ENCODE data around the gene NPVF.
A peak's percentile ranks its signal among the peaks of the same experiment; 100 is the strongest.

NPVF gene

DNA sequence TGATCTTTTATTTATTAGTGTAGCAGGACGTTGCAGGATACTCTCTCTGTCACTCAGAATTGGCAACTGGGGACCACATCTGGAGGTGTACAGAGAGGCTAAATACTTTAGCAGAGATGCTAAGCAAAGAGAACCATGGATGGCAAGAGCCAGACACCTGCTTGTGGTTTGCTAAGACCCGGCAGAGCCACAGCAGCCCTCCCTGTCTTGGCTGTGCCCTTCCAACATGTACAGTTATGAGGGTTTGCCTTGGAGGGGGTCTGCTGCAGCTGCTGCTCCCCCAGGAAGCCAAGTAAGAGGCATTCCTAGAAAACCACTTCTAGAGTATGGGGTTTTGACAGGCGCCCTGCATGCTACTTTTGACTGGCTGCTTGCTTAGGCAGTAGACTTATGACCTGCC lies 5.1 kb downstream of the NPVF start:
- no peak for DNase-seq

DNA sequence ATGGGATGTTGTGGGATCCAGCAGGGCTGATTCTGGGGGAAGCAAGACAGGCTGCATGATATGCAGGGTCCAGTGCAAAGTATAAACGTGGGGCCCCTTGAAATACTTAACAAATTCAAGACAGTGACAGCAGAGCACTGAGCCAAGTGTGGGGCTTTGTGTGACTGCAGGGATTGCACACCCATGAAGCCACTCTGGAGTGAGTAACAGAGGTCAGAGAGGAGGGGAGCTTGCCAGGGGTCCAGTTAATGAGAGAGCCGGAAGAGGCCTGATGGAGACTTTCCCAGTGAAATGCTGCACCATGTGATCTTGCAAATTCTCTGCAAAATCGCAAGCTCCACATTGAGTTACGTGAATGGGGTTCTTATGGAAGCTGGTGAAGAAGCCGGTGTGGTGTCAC lies 5.6 kb downstream of the NPVF start:
- no peak for DNase-seq

DNA sequence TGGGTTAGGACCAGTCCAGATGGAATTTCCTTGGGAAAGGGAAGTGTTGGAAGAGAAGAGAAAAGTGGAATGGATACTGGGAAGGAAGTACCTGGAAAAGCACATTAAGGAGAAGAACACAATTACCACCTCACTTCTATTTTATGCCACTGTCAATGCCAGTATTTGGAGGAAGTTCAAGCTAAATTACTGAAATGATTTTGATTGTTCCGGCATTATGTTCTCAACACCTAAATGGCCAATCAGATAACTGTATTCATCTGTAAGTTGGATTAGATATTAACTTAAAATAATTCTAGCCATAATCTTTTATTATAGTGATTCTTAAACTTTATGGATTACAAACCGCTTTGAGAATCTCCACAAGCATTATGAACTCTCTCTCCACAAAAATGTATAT lies 7.3 kb downstream of the NPVF start:
- no peak for DNase-seq

DNA sequence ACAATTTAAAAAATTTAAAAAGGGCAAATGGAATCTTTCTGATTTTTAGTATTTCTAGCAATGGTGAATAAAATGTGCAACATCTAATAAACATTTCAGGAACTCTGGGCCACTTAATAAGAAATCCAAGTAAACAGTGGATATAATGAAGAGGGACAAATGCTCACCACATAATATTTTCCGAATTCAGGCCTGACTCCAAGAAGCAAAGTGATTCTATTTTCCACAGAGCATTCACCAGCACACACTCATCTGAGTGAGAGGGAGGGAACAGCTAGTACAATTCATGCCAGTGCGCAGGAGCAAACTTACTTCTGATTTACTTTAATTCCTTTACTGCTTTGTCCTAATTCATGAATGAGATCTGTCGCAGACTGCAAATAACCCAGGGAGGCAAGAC lies 10.1 kb downstream of the NPVF start:
- no peak for DNase-seq

DNA sequence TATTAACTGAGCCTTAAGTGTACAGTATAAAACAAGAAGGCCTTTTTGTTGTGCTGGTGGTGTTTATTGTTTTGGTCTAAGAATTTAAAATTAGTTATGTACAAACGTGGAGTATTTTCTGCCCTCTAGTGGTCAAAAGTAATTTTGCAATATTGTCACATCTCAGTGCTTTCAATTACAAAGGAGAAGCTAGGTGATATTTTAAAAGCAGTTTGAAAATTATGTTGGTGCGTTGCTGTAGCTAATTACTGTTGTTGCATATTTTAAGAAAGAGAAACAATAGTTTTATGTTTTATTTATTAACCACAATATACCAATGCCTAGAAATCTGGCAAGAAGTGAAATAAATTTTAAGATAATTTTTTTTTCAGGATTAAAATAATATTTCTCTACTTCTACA lies 11.4 kb downstream of the NPVF start:
- DNase-seq = peak; percentile 39

DNA sequence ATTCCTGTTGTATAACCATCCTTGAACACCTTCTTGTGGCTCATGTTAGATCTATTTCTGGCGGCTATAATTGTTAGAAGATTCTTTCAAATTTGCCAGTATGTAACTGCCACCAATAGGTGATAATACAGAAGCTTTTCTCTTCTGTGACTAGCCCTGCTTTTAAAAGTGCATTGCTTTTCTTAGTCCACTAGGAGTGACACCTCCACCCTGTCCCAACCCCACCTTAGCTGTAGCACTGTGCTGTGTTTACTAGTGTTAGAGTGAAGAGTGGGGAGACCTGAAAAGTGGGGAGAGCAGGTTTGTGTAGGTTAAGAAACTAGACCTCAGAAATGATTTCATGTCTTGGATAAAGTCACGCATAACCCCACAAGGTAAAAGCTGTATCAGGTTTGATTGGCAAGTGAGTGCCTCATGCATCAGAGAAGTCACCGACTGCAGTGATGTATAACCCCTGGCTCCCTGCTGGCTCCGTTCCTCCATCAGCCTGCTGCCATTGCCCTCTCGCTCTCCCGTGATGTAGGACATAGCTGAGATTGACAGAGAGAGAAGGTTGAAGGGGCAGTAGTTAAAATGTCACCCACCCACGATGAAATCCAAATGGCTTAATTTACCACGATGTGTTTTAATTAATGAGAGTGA lies 12.5 kb downstream of the NPVF start:
- no peak for DNase-seq

DNA sequence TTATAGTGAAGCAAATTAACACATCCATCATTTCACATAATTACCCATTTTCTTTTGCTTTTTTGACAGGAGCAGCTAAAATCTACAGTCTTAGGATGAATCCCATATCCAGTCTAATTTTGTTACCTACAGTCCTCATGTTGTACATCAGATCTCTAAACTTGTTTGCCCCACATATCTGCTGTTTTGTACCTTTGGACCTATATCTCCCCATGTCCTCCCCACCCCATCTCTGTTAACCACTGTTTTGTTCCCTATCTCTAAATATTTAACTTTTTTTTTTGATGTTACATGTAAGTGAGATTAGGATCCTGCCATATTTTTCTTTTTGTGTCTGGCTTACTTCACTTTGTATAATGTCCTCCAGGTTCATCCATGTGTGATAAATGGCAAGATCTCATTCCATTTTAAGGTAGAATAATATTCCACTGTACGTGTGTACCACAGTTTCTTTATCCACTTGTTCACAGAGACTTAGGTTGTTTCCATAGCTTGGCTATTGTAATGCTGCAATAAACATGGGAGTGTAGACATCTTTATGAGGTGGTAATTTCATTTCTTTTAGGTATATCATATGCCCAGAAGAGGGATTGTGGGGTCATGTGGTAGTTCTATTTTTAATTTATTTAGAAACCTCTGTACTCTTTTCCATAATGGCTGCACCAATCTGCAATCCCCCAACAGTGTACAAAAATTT lies 19.6 kb downstream of the NPVF start:
- DNase-seq = no peak

DNA sequence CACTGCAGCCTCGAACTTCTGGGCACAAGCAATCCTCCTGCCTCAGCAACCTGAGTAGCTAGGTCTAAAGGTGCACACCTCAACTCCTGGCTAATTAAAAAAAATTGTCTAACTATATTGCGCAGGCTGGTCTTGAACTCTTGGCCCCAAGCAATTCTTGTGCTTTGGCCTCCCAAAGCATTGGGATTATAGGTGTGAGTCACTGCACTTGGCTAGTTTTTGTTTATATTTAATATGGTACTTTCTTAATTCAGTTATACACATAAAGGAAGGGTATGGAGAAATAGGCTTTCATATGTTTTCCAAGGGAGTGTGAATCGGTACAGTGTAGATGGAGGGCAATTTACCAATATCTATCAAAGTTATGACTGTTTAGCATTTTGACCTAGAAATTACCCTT lies 20.4 kb downstream of the NPVF start:
- no peak for DNase-seq

DNA sequence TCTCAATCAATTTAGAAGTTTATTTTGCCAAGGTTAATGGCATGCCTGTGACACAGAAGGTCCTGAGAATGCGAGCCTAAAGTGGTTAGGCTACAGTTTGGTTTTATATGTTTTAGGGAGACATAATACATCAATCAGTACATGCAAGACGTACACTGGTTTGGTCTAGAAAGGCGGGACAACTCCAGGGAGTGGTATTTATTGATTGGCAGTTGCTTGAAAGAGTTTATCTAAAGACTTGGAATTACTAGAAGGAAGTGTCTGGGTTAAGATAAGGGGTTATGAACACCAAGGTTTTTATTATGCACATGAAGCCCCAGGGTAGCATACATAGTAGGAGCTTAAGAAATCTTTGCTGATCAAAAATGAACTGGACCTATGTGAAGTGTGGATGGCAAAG lies 21.5 kb downstream of the NPVF start:
- no peak for DNase-seq

DNA sequence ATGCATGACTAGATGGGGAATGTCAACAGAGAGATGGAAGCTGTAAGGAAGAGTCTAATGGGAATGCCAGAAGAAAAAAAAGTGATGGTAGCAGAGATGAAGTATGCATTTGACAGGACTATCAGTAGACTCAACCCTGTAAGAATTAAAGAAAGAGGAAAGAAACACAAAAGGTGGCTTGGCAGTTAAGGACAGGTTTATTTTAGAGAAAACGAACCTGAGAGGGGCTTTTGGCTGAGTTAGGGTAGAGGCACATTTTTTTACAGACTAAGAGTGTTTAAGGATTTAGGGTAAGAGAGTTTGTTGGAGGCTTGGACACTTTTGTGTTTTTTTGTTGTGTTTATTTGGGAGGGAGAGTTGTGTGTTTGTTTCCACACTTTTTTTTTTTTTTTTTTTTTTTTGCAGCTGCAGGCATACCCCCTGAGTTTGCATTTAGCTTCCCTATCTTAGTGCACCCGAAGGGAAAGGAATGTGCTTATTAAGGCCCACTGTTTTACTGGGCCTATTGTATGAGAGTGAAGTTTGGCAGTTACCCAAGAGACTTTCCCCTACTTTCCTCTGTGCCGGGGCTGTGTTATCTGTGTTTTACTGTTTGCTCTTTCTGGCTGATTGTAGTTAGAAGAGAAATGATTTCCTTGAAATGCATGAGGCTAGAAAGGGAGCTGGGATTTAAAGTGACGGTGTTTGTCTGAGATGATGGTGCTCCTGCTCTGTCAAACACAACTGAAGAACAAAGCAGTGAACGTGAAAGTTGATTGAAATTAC lies 32.0 kb downstream of the NPVF start:
- no peak for DNase-seq

DNA sequence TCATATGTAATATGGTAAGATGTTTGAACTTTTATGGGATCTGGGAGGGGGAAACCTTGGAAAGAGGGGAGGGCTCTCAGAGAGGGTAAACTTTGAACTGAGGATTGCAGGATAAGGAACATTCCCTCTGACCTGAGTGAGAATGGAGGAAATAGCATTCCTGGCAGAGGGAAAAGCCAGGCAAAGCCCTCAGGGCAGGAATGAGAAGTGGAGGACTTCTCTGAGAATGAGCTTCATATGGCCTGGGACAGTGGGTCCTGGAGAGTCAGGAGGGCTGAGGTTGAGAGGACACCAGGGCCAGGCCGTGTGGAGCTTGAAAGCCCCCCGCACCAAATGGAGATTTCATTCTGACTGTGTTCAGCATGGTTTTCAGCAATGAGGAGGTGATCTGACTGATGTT lies 34.2 kb downstream of the NPVF start:
- no peak for DNase-seq

DNA sequence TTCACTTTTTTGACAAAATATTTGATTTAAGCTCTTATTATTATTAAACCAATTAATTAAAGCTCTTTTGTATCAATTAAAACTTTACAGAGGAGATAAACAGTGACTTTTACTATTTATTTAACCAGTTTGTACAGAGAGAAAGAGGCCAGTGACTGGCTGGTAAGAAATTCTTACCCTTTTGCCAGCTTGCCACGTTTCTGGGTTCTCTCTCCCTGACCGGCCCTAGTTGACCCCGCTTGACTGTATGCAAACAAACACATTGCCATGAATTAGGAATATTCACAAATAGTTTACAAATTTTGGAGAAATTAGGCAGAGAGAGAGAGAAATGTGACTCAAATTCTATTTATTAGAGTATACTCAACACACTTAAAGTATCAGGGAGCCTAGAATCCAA lies 36.2 kb downstream of the NPVF start:
- DNase-seq = no peak

DNA sequence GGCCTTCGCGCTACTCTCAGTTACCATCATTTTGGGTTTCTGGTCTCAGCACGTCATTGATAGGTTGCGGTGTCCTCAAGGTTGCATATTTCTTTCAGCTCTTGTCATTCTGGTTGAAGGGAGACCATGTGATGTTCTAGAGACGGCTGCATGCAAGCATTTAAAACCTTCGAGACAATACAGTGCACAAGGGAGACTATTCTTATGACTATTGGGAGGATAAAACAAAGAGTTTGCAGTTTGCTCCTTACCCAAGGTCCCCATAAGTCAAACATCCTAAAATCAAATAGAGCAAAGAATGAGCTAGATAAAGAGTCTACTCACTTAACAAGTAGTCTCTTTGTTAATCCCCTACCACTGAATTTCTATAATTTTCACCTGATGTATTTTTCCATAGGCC lies 39.1 kb downstream of the NPVF start:
- no peak for DNase-seq

DNA sequence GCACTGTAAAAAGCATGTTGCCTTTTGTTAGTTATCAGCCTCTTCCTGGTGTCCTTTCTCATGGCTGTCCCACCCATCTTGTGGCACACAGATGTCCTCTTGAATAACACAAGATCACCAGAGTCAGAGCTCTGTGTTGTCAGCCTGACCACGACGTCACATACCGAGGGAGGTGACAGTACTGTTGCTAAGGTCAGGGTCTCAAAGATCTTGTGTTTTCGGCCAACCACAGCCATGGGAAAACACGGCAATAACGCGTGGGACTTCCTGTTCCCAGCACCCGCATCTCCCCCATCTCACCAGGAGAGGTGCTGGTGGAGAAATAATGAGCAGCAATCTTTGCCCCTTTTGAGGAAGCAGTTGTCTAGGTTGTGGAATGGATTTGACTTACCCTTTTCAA lies 40.4 kb downstream of the NPVF start:
- DNase-seq = no peak

DNA sequence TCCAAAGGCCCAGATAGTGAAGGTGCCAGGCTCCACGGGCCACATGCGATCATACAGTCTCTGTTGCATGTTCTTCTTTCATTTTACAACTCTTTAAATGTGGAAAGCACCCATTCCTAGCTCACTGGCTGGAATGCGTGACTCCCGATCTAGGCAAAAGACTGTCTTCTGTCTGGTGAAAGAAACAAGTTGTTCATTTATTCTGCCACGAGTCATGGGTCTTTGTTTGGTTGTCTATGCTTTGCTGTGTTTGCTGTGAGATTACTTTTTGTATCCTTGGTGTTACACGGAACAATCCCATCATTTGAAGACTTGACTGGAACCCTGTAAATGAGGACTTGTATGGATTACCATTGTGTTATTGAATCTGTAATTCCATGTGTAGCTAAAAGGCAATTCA lies 41.9 kb downstream of the NPVF start:
- DNase-seq = no peak

DNA sequence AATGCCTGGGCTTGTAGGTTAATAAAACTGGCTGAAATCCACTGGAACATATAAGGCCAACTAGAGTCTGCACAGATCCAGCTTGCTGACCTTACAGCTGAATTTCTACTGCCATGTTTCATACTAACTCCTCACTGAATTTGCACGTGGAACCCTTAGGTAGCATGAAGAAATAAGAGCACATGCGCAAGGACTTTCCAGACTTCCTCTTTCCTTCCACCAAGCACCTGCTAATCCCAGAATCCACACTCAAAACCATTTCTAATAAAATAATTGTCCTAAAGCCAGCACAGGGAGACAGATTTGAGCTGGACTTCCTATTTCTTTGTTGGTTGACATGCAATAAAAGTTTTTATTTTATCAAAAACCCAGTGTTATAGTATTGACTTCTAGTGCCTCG lies 46.8 kb downstream of the NPVF start:
- no peak for DNase-seq

DNA sequence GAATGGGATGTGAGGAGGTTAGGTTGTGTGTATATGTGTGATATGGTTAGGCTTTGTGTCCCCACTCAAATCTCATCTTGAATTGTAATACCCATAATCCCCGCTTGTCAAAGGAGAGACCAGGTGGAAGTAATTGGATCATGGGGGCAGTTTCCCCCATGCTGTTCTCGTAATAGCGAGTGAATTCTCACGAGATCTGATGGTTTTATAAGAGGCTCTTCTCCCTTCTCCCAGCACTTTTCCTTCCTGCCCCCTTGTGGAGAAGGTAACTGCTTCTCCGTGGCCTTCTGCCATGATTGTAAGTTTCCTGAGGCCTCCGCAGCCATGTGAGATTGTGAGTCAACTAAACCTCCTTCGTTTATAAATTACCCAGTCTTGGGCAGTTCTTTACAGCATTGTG lies 47.3 kb downstream of the NPVF start:
- DNase-seq = no peak

DNA sequence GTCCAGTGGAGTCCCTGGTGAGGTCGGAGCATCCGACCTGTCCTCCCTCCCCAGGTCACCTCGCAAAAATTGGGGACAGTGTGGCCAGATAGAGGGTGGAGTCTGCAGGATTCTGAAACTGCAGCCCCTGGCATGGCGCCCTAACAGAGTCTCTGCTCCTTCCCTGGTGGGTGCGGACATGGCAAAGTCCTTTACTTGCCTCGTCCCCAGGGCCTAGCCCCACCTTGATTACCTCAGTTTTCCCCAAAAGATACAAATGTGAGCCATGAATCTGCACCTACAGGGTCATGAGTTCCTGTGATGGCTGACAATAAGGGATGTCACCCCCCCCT lies 47.7 kb downstream of the NPVF start:
- DNase-seq = no peak

DNA sequence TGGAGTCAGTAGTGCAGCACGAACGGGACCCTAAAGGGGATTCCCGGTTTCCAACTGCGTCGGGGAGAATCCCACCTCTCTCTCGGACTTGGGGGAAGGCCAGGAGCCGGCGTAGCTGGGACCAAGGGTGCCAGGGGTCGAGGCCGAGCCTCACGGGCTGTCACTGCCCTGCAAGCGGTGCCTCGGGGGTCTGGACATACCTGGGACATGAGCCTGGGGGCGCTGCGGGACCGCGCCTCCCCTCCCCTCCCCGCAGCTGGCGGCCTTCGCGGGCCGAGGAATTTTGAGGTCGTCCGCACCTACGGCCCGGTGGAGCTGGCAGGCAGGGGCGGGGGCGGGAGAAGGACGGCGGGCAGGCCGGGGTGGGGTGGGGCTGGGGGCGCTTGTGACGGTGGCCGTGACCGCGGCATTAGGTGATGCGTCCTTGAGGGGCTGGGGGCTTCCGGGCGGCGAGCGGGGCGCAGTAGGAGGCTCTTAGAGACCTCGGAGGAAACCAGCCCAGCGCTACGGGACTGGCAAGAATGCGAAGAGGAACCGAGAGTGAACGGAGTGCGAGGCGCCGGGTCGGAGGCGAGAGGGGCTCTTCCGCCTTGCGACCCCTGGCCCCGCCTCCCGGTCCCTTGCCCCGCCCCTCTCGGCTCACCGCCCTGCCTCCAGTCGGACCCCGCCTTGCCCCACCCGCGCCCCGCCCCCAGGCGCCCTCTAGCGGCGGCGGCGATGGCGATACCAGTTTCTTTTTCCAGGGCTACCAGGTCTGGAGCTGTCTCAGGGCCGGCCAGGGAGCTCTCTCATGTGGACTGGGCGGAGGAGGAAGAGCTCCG lies 48.3 kb downstream of the NPVF start:
- DNase-seq = peak; percentile 31

DNA sequence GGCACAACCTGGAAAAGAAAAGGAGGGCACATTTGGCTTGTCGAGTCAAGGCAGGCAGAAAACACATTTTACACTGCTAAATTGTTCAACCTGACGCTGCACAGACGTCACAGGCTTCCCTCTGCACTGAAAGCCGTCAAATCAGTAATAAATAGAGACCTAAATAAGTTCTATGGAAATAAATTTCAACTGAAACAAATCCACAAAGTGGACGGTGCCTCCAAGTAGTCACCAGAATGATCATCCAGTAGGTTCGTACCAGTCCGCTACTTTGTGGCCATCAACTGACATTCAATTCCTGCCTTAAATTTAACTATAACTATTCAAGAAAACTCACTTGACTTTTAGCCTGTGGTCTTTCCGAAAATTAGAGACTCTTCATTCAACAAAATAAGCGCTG lies 49.0 kb downstream of the NPVF start:
- no peak for DNase-seq

All from NCI-H1417 treated with DMSO at 0.1 percent for 48 hours (cell line).